ENCODE measurements around the gene CACNA1F. TPM values are rescaled to one million over a fixed set of nuclear protein-coding genes. Genes with fewer than 3 reads are reported as not detected.

CACNA1F gene
- not detected in 5 replicates for total RNA-seq (2022; extraction: Qiagen RNA extraction)

DNA sequence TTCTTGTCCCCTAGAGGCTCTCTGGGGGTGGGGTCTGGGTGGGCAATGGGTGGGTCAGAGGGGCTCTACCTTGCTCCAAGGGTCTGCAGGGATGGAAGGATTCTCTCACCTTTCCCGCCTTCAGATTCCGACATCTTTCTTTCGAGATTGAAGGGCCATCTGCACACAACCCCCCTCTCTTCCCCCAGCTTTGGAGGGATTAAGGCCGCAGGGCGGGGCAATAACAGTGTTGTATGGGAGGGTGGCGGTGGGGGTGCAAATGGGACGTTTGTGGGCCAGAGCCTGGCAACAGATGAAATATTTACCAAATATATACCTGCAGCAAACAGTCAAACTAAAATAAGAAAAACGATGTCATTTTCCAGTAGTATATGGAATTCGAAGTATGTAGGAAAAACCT is at the start of gene CACNA1F:
Gene CACNA1F (minus strand): TSS at position 165 of the 400 bp plus-strand sequence. CDS start 31 bp downstream, at position 134.

DNA sequence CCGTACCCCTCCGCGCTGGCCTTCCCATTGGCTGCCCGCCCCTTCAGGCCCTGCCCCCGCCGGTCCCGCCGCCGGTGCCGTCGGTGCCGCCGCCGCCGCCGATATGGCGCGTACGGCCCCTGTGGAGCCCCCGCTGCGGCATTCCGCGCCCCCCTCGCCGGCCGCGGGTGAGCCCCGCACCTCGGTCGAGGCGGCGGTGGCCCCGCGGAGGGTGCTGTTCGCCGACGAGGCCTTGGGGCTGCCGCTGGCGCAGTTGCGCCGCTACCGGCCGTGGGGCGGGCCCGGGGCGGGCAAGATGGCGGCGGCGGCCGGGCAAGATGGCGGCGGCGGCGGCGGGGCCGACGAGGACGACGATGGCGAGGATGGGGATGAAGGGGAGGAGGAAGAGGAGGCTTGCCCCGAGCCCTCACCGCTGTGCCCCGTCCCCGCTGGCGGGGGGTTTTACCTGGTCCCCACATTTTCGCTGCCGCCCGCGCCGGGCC is 36.7 kb upstream of the CACNA1F start, which contains the start of gene PPP1R3F:
Gene PPP1R3F (plus strand): TSS at position 27 of the 482 bp plus-strand sequence. CDS start 77 bp downstream, at position 104.

DNA sequence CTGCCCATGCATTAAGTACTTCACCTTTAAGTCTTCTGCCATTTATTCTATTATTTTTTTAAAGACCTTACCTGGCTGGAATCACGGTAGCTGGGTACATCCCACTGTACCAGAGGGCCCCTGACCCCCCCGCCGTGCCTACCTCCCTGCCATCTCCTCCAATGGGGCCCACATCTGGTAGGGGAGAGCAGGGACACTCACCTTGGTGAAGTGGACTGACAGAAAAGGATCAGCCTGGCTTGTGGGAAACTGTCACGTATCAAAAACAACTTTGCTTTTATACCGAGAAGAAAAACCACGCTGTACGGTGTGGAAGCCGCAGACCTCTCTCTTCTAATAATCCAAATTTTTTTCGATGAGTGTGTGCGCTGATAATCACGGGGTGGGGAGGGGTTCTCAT is 31.3 kb upstream of the CACNA1F start, which contains the start of gene FOXP3:
Gene FOXP3 (minus strand): TSS at position 251 of the 400 bp plus-strand sequence. CDS start 6,205 bp downstream, outside the sequence.

DNA sequence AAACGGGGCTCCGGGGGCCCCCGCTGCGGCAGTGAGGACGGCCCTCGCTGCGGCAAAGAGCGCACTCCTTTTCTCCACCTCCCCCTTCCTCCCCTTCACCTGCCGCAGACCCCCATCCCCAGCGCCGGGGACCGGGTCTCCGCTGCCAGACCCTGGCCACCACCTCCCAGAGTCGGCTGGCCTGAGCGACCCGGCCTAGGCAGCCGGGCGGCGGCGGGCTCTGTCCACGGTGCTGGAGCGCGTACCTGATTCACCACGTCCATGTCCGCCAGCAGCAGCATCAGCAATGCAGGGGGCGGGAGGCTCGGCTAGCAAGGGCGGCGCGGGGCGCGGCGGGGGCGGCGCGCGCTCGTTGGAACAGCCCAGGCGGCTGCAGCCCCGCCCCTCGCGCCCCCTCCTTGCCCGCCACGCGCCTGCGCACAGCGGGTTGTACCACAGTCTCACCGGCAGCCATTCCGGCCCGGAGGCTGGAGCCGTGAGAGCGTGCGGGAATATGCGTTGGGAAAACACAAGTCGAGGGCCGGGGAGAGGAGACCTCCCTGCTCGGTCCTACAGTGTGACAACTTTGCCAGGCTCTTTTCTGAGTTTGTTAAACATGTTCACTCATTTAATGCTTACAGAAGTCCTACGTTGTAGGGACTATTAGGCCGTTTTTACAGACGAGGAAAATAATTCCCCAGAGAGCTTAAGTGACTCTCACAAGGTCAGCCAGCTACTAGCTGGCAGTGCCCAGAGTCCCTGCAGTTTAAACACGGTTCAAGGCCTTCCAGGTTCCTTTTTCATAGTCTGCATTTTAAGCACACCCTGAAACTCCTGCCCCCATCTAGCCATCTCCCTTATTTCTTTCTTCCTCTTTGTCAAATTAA is 33.0 kb downstream of the CACNA1F start, which contains the start of gene SYP:
Gene SYP (minus strand): TSS at position 288 of the 866 bp plus-strand sequence. CDS start 7 bp downstream, at position 281.

DNA sequence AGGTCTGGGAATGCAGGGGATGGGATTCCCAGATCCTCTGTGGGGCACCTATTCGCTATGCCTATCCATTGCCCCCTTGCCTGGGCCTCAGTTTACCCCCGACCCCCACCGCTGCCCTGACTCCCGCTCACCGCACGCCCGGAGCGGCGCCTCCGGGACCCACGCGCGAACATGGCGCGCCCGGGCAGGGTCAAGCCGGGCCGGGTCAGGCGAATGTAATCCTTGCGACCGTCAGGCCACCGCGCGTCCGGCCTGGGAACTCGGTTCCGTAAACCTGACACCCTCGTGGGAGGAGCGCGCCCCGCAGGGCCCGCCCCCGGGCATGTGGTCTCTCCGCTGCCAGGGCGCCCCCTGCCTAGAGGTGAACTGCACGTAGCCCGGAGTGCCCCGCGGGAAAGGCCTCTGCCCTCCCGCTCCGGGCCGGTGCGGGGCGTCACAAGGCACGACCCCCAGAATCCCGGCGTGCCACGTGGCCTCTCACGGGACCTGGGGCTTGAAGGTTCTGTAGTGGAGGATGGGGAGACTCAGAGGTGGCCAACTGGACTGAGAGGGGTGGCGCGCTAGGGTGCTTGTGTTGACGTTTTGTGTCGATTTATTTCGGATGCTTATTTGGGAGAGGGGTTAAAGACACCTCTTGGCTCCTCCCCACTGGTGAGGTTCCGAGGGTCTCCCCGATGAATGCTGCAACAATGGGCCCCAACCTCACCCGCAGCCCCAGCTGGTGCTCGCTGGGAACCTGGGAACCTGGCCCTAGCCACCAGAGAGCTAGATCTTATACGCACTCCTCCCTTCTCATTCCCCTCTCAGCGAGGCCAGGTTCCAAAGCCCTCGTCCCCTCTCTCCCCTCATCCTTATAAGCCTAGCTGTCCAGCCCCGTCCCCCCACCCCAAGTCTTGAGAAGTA is 46.8 kb downstream of the CACNA1F start, which contains the start of gene PRICKLE3:
Gene PRICKLE3 (minus strand): TSS at position 249 of the 903 bp plus-strand sequence. CDS start 76 bp downstream, at position 173.

DNA sequence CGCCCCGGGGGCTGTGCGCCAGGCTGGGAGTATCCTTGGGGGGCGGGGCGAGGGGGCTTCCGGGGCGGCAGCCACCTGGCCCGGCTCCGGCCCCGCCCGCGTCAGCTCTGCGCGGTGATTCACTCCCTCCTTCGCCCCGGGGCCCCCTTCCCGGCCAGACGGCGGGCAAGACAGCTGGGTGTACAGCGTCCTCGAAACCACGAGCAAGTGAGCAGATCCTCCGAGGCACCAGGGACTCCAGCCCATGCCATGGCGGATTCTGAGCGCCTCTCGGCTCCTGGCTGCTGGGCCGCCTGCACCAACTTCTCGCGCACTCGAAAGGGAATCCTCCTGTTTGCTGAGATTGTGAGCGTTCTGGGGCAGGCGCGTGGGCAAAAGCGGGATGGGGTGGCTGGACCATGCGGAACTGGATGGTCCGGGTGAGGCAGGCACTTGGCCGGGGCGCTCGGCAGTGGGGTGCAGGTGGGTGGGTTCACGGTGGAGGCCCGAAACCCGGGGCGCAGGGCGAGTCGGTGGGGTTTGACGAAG is 61.3 kb downstream of the CACNA1F start, which contains the start of gene PLP2:
Gene PLP2 (plus strand): TSS at position 147 of the 528 bp plus-strand sequence. CDS start 103 bp downstream, at position 250.

DNA sequence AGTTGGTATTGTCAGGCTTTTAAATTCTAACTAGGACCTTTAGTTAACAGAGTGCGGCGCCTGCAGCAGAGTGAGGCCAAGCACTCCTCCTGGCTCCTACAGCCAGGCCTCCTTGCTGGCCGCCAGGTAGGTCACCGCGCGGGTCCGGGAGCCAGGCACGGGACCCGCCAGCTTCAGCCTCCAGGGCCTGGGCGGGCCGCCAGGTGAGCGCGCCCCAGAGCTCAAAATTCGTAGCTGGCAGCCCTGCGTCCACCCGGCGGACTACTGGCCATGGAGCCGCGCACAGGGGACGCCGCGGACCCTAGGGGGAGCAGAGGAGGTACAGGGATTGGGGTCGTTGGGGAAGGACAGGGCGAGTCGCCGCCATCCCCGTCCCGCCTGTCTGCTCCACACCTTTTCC is 70.5 kb downstream of the CACNA1F start, which contains the start of gene MAGIX:
Gene MAGIX (plus strand): TSS at position 139 of the 400 bp plus-strand sequence. CDS start 132 bp downstream, at position 271.

Other genes with a start within 250 kb of the CACNA1F start
- 17.3 to 20.9 TPM (median 19.0 TPM) in 5 replicates for gene GRIPAP1, start 231.1 kb downstream of the CACNA1F start, total RNA-seq (2022; extraction: Qiagen RNA extraction)
- gene TFE3, start 190.0 kb downstream of the CACNA1F start, total RNA-seq (2022; extraction: Qiagen RNA extraction), result 41.8 to 52.7 TPM (median 51.5 TPM) in 5 replicates
- gene CCDC120, start 174.3 kb downstream of the CACNA1F start, total RNA-seq (2022; extraction: Qiagen RNA extraction), result 2.7 to 3.9 TPM (median 3.2 TPM) in 5 replicates
- gene PRAF2, start 159.3 kb downstream of the CACNA1F start, total RNA-seq (2022; extraction: Qiagen RNA extraction), result 35.6 to 45.6 TPM (median 42.4 TPM) in 5 replicates
- 54.9 to 60.6 TPM (median 57.5 TPM) in 5 replicates for gene WDR45, start 153.5 kb downstream of the CACNA1F start, total RNA-seq (2022; extraction: Qiagen RNA extraction)
- gene GPKOW, start 109.6 kb downstream of the CACNA1F start, total RNA-seq (2022; extraction: Qiagen RNA extraction), result 21.6 to 24.3 TPM (median 22.5 TPM) in 5 replicates
- 2.3 to 3.5 TPM (median 3.2 TPM) in 5 replicates for gene MAGIX, start 70.6 kb downstream of the CACNA1F start, total RNA-seq (2022; extraction: Qiagen RNA extraction)
- gene PLP2, start 61.4 kb downstream of the CACNA1F start, total RNA-seq (2022; extraction: Qiagen RNA extraction), result 366 to 455 TPM (median 433 TPM) in 5 replicates
- gene PRICKLE3, start 47.0 kb downstream of the CACNA1F start, total RNA-seq (2022; extraction: Qiagen RNA extraction), result 12.4 to 18.2 TPM (median 17.1 TPM) in 5 replicates
- 2.1 to 2.8 TPM (median 2.4 TPM) in 5 replicates for gene SYP, start 33.1 kb downstream of the CACNA1F start, total RNA-seq (2022; extraction: Qiagen RNA extraction)
- 12.2 to 15.7 TPM (median 14.1 TPM) in 5 replicates for gene CCDC22, start 2.1 kb upstream of the CACNA1F start, total RNA-seq (2022; extraction: Qiagen RNA extraction)
- gene FOXP3, start 31.4 kb upstream of the CACNA1F start, total RNA-seq (2022; extraction: Qiagen RNA extraction), result 0.12 to 0.19 TPM (median 0.14 TPM) in 5 replicates
- gene PPP1R3F, start 36.5 kb upstream of the CACNA1F start, total RNA-seq (2022; extraction: Qiagen RNA extraction), result 1.4 to 4.1 TPM (median 2.8 TPM) in 5 replicates
- gene GAGE10, start 70.3 kb upstream of the CACNA1F start, total RNA-seq (2022; extraction: Qiagen RNA extraction), result not detected in 5 replicates
- not detected in 5 replicates for gene GAGE12J, start 88.7 kb upstream of the CACNA1F start, total RNA-seq (2022; extraction: Qiagen RNA extraction)
- gene GAGE13, start 98.2 kb upstream of the CACNA1F start, total RNA-seq (2022; extraction: Qiagen RNA extraction), result not detected in 5 replicates